ENCODE data around the gene PITPNC1. TPM values are rescaled to one million over a fixed set of nuclear protein-coding genes. Genes with fewer than 3 reads are reported as not detected.

Gene PITPNC1
- total RNA-seq, 2 donors from 2014 or later: 79.5 to 109 TPM

DNA sequence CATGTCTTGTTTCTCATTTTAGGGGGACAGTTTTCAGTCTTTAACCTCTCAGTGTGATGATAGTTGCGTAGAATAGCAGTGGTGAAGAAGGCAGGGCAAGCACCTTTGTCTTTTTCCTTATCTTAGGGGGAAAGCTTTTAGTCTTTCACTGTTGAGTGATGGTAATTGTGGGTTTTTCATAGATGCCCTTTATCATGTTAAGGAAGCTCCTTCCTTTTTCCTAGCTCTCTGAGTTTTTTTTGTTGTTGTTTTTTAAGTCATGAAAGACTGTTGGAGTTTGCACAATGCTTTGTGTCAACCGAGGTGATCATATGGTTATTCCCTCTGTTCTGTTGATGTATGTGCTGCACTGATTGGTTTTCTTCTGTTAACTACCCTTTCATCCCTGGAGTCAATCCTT lies 356.4 kb downstream of the PITPNC1 start:
- H3K27me3 Mint-ChIP-seq (ENCODE audit: low read depth): no peaks in the 10 kb centered on the region
- DNase-seq (no peak), ATAC-seq (replicated peaks in 1 of 2) (no peak)
- H3K36me3 Mint-ChIP-seq (ENCODE audit: insufficient read depth in 2 of 2): peaks cover 20 to 47% of the 10 kb centered on the region in 2 donors
- peaks cover 17% of the 10 kb centered on the region for H3K4me1 Mint-ChIP-seq (ENCODE audit: low read depth)
- no peak overlapping the region for H3K4me3 Mint-ChIP-seq
- H3K9me3 Mint-ChIP-seq: peaks cover 0 to 1% of the 10 kb centered on the region in 2 donors
- peak overlapping the region; percentile 45 for H3K27ac Mint-ChIP-seq

- Mint-ChIP-seq H3K27ac (peak overlapping the region; percentile 25), H3K4me1 (ENCODE audit: low read depth) (peaks cover 11% of the 10 kb centered on the region), H3K4me3 (no peak overlapping the region), H3K9me3 (no peaks in the 10 kb centered on the region), H3K27me3 (ENCODE audit: low read depth) (no peaks in the 10 kb centered on the region), H3K36me3 (ENCODE audit: insufficient read depth in 2 of 2) (peaks cover 7 to 37% of the 10 kb centered on the region in 2 donors)
- ATAC-seq (replicated peaks in 1 of 2): no peak
- DNase-seq: no peak
Observed at GRCh38 chr17:67737145-67737544, 360.1 kb downstream of the PITPNC1 start.

DNA sequence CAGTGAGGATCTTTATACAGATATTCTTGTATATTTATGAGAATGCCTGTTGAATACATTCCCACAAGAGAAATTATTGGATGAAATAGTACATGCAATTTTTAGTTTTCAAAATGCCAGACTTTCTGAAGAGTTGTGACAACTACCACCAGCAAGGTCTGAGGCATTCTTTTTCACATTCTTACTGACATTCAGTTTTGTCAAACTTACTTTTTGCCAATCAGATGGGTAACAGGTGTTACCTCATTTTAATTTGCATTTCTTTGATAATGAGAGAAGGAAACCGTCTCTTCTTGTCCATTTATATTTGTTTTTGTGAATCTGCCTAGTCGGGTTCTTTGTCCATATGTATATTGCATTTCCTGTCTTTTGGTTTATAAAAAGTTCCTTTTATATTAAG lies 364.9 kb downstream of the PITPNC1 start:
- Mint-ChIP-seq H3K27ac (peak overlapping the region; percentile 90), H3K27me3 (ENCODE audit: low read depth) (no peaks in the 10 kb centered on the region), H3K36me3 (ENCODE audit: insufficient read depth in 2 of 2) (peaks cover 2 to 30% of the 10 kb centered on the region in 2 donors), H3K4me1 (ENCODE audit: low read depth) (no peaks in the 10 kb centered on the region), H3K4me3 (no peak overlapping the region), H3K9me3 (no peaks in the 10 kb centered on the region)
- ATAC-seq (replicated peaks in 1 of 2) (no peak), DNase-seq (no peak)

Other genes with a start within 250 kb of the PITPNC1 start
- gene HELZ, start 132.1 kb upstream of the PITPNC1 start, total RNA-seq: 10 to 100 TPM; 51.3 to 52.0 TPM
- gene PSMD12, start 10.7 kb upstream of the PITPNC1 start, total RNA-seq: 10 to 100 TPM; 60.3 to 75.2 TPM